CD4-positive, alpha-beta T cell (primary cell): ENCODE data around the gene DTD1. TPM values are rescaled to one million over a fixed set of nuclear protein-coding genes. Genes with fewer than 3 reads are reported as not detected.

Source experiments
- ATAC-seq: fragments of 200-7000 bp; cut with Tn5 transposase; one replicate; pipeline ENCODE4 v1.10.0; 2022; ENCODE audit warnings: mild to moderate bottlenecking; ENCODE audit not compliant: poor library complexity
- CTCF ChIA-PET: fragments of 350-600 bp; sonication (Branson Sonifier 250); formaldehyde crosslinking; loops from one replicate; lab custom pipeline; 2021; ENCODE audit warnings: antibody characterized with exemption, inconsistent platforms; lab: Charles Lee
- POLR2A ChIA-PET: fragments of 350-600 bp; sonication (Branson Sonifier 250); formaldehyde crosslinking; loops from one replicate; lab custom pipeline; 2021; ENCODE audit warnings: antibody characterized with exemption, inconsistent platforms; lab: Charles Lee
- DNase-seq, 14 experiments: peaks; one replicate each; pipeline ENCODE4 v3.0.0-alpha.2; 2013 to 2020; ENCODE audit warnings: mixed read lengths in 2 of 14
- H3K27ac ChIP-seq, 2 donors: one replicate each; pipeline versions ENCODE4 v1.5.1 to v1.7.0; 2013; ENCODE audit warnings: low read length in 2 of 2, low read depth in 1 of 2, mild to moderate bottlenecking in 1 of 2
- H3K27me3 ChIP-seq, 2 experiments: 1 replicate in 1 of 2; 2 replicates in 1 of 2; pipeline versions ENCODE4 v1.6.1 to v1.7.0; 2013; ENCODE audit warnings: low read length in 2 of 2, control low read depth in 1 of 2, mild to moderate bottlenecking in 1 of 2, moderate library complexity in 1 of 2; ENCODE audit not compliant: insufficient read depth in 2 of 2, control insufficient read depth in 1 of 2
- H3K36me3 ChIP-seq: one replicate; pipeline ENCODE4 v1.6.1; 2013; ENCODE audit warnings: low read length, control low read depth; ENCODE audit not compliant: insufficient read depth
- H3K4me1 ChIP-seq: one replicate; pipeline ENCODE4 v1.6.1; 2013; ENCODE audit warnings: low read length, control low read depth; ENCODE audit not compliant: insufficient read depth
- H3K4me3 ChIP-seq: one replicate; pipeline ENCODE4 v1.5.1; 2013; ENCODE audit warnings: mild to moderate bottlenecking, low read length, moderate library complexity
- H3K9me3 ChIP-seq, 2 experiments: 1 replicate in 1 of 2; 2 replicates in 1 of 2; pipeline versions ENCODE4 v1.6.1 to v1.7.0; 2013; ENCODE audit warnings: low read length in 2 of 2, mild to moderate bottlenecking in 2 of 2, control low read depth in 1 of 2, moderate library complexity in 1 of 2; ENCODE audit not compliant: control insufficient read depth in 1 of 2, insufficient read depth in 1 of 2
- H3K27ac Mint-ChIP-seq: one replicate; pipeline ENCODE4 v1.8.0; 2020; ENCODE audit warnings: mixed read lengths
- H3K27me3 Mint-ChIP-seq: one replicate; pipeline ENCODE4 v1.8.0; 2021; ENCODE audit warnings: mixed read lengths
- H3K36me3 Mint-ChIP-seq: one replicate; pipeline ENCODE4 v1.8.0; 2021; ENCODE audit warnings: low read depth, mixed read lengths
- H3K4me1 Mint-ChIP-seq: one replicate; pipeline ENCODE4 v1.8.0; 2021; ENCODE audit warnings: low read depth, mixed read lengths
- H3K4me3 Mint-ChIP-seq: one replicate; pipeline ENCODE4 v1.8.0; 2020; ENCODE audit warnings: mild to moderate bottlenecking, mixed read lengths
- H3K9me3 Mint-ChIP-seq: one replicate; pipeline ENCODE4 v1.8.0; 2020; ENCODE audit warnings: mixed read lengths
- CTCF ChIP-seq: fragments of 200-600 bp; IDR thresholded peaks from one replicate; pipeline ENCODE4 v1.8.0; 2022; ENCODE audit warnings: antibody characterized with exemption, mild to moderate bottlenecking
- intact Hi-C, 2 experiments: fragments of 100-400 bp; cut with DNase I in 1 of 2; cut with micrococcal nuclease in 1 of 2; formaldehyde crosslinking; loops; one replicate each; pipeline versions ENCODE4 v1.15.1 to v1.9.0; 2023 to 2025; cut with DNase I, micrococcal nuclease
- polyA plus RNA-seq, 2 donors: library from polyadenylated mRNA; unstranded; fragments of 120-200 nt; gene quantifications; one replicate each; pipeline ENCODE4 v1.2.1, GENCODE V29; 2013
- total RNA-seq, 174 experiments: library from RNA in 2 of 174; stranded (reverse) in 2 of 174; gene quantifications; one replicate each; pipeline ENCODE4 v1.2.3 and lab custom pipeline; 2021 to 2026

Gene DTD1, protein sequence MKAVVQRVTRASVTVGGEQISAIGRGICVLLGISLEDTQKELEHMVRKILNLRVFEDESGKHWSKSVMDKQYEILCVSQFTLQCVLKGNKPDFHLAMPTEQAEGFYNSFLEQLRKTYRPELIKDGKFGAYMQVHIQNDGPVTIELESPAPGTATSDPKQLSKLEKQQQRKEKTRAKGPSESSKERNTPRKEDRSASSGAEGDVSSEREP
- total RNA-seq (10 to 100 TPM; 15.4 to 16.1 TPM), total RNA-seq (lab: John Stamatoyannopoulos, UW) (2.1 to 25.3 (median 9.7) reads per million in 172 experiments)
- 26.7 TPM for polyA plus RNA-seq (2013, experiment 1 of 2)
- 25.9 TPM for polyA plus RNA-seq (2013, experiment 2 of 2)

DNA sequence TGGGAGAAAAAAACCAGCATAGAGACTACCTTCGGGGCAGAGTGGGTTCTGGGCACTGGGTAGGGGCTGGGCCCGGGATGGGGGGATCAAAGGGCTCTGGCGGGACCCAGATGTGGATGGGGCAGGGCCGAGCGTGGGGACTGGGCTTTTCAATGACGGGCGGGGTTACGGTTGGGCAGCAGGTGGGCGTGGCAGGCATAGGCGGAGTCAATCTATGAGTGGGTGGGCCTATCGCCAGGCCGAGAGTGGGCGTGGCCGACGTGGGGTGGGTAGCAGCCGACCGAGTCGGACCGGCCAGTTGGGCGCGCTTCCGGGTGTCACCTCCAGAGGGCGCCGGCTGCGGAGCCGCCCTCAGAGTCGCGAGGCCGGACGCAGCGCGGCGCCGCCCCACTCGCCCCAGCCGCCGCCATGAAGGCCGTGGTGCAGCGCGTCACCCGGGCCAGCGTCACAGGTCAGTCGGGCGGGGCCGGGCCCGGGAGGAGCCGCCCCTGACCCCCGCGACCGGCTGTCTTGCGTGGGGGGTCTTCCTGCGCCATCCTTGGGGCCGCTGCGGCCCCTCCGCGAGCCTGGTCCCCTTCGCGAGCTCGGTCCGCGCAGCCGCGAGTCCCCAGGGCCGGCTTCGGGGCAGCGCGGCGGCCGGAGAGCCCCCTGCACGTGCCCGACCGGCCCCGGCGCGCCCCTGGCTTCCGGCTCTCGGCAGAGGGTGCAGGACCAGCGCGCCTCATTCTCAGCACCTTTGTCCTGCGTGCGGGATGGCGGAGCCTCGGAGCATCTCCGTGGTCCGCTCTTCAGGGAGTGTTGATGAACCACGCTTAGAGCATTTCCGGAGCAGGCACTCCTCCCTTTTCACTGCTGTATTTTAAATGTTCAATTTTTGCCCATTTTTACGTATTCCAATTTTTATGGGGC is at the start of gene DTD1:
Gene DTD1, plus strand, starts transcription at position 390 of the 909 bp plus-strand sequence. Its CDS starts 19 bp downstream, at position 409.
- peaks cover 23% of the 10 kb centered on the region for H3K4me1 Mint-ChIP-seq
- Histone ChIP-seq H3K4me1 (peaks cover 17% of the 10 kb centered on the region), H3K36me3 (no peaks in the 10 kb centered on the region), H3K27ac (peak within 1 kb of the TSS; percentile 38 to 56), H3K4me3 (peak within 1 kb of the TSS; percentile 63), H3K9me3 (no peaks in the 10 kb centered on the region), H3K27me3 (no peaks in the 10 kb centered on the region)
- POLR2A ChIA-PET, result interaction anchor here (0.7 to 1.7 kb wide), 8 partner anchors 12 to 300 kb away, joined by 3 to 22 read pairs (median 4); partner anchors contain the start of genes DZANK1, POLR3F, SEC23B and SMIM26
- CTCF ChIA-PET, result no interaction called here
- peak; percentile 44 for TF ChIP-seq CTCF
- DNase-seq (peak; percentile 56 to 89 (median 74)), ATAC-seq (peak; percentile 75)
- intact Hi-C loops, result loop anchor here (1.0 to 5.0 kb wide), 4 partner anchors 17 to 175 kb away; partner anchors contain the start of genes SEC23B (in 1 of the 2) and SMIM26 (in 1 of the 2)
- H3K9me3 Mint-ChIP-seq, result no peaks in the 10 kb centered on the region
- peak within 1 kb of the TSS; percentile 90 for H3K27ac Mint-ChIP-seq
- H3K4me3 Mint-ChIP-seq, result peak within 1 kb of the TSS; percentile 89
- H3K36me3 Mint-ChIP-seq, result no peaks in the 10 kb centered on the region
- peaks cover 8% of the 10 kb centered on the region for H3K27me3 Mint-ChIP-seq

- H3K4me1 Mint-ChIP-seq, result no peaks in the 10 kb centered on the region
- Histone ChIP-seq H3K9me3 (no peaks in the 10 kb centered on the region), H3K27ac (no peak overlapping the region), H3K36me3 (peaks cover 72% of the 10 kb centered on the region), H3K27me3 (no peaks in the 10 kb centered on the region), H3K4me3 (no peak overlapping the region), H3K4me1 (no peaks in the 10 kb centered on the region)
- H3K27me3 Mint-ChIP-seq, result no peaks in the 10 kb centered on the region
- no peaks in the 10 kb centered on the region for H3K9me3 Mint-ChIP-seq
- TF ChIP-seq CTCF, result no peak
- ChIA-PET POLR2A (no interaction called here), CTCF (no interaction called here)
- intact Hi-C loops, result no loop called here
- no peak for ATAC-seq
- no peak for DNase-seq
- peaks cover 84% of the 10 kb centered on the region for H3K36me3 Mint-ChIP-seq
- H3K4me3 Mint-ChIP-seq, result no peak overlapping the region
- no peak overlapping the region for H3K27ac Mint-ChIP-seq
Observed at GRCh38 chr20:18541741-18542140, 46.1 kb upstream of the DTD1 start.

DNA sequence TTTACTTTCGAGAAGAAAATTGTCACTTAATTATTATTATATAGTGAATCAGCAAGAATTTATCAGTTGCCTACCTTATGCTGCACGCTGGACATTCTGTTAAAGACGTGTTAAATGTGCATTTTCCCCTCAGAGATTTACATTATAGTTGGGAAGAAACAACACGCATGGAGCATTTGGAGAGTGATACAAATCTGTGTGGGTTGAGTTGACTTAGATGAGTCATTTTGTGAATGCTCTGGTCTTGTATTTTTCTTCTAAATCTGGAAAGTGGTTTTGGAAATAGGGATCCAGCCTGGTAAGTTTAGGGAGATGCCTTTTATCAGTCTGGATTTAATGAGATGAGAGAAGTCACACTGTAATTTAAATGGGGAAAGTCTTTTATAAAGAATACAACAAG is 44.6 kb upstream of the DTD1 start:
- H3K27ac Mint-ChIP-seq, result no peak overlapping the region
- ATAC-seq (no peak), DNase-seq (no peak)
- no peaks in the 10 kb centered on the region for H3K9me3 Mint-ChIP-seq
- no peak overlapping the region for H3K27ac ChIP-seq
- H3K4me1 Mint-ChIP-seq, result no peaks in the 10 kb centered on the region
- CTCF ChIA-PET, result no interaction called here
- peaks cover 82% of the 10 kb centered on the region for H3K36me3 Mint-ChIP-seq
- no peaks in the 10 kb centered on the region for H3K9me3 ChIP-seq
- TF ChIP-seq CTCF, result no peak
- H3K4me1 ChIP-seq, result no peaks in the 10 kb centered on the region
- peaks cover 71% of the 10 kb centered on the region for H3K36me3 ChIP-seq
- no peaks in the 10 kb centered on the region for H3K27me3 Mint-ChIP-seq
- H3K27me3 ChIP-seq, result no peaks in the 10 kb centered on the region
- intact Hi-C loops, result no loop called here
- H3K4me3 ChIP-seq, result no peak overlapping the region
- POLR2A ChIA-PET, result no interaction called here
- H3K4me3 Mint-ChIP-seq, result no peak overlapping the region
